ENCODE results near the gene PHF21B.

The PHF21B gene

DNA sequence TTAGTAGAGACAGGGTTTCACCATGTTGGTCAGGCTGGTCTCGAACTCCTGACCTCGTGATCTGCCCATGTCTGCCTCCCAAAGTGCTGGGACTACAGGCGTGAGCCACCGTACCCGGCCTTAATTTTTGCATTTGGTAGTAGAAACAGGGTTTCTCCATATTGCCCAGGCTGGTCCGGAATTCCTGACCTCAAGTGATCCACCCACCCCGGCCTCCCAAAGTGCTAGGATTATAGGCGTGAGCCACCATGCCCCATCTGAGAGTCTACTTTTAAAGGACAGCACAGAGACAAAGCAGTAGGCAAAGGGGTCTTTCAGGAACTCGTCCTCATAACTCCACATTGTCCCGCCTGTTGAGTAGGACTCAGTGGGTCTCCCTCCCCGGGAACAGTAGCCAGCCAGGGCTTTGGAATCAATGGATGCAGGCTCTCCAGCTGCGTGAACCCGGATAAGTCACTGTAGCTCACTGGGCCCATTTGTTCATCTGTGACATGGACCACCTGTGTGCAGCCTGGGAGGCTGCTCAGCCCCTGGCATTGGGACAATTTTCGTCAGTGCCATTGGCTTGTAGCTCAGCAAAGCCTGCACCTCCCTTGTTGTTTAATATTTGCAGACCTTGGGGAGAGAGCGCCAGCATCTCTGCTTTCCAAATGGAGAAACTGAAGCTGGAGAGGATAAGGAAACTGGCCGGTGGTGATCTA, 171.3 kb downstream of the PHF21B start:
- no peak overlapping the region for H3K9ac ChIP-seq (ENCODE audit: low read depth, low read length)
- H3K27me3 ChIP-seq (ENCODE audit: control insufficient read depth, insufficient read depth, low read length), result peaks cover 31% of the 10 kb centered on the region
- H3K4me1 ChIP-seq (ENCODE audit: control insufficient read depth, insufficient read depth, low read length), result no peaks in the 10 kb centered on the region
- no peaks in the 10 kb centered on the region for H3K36me3 ChIP-seq (ENCODE audit: insufficient read depth, low read length)
- H3K4me3 ChIP-seq (ENCODE audit: low read length), result no peak overlapping the region
- H3K9me3 ChIP-seq (replicated peaks; ENCODE audit: low read length), result no peaks in the 10 kb centered on the region
- H3K4me2 ChIP-seq (ENCODE audit: low read length), result no peak overlapping the region

DNA sequence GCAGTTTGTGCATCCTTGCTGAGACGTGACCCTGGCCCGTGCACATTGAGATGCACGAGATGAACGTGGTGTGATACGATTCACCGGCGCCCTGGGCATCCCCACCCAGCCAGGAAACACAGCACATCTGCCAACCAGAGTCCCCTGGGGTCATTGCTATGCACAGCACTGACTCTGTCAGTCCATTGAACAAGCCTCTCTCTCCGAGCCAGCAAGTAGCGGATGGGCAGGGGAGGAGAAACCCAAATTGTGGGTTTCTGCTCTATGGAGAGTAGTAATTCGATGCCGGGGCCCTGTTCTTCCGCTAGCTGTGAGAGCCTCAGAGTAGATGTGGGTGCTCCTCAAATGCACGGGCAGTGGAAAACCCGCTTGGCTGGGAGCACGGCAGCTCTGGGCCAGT, 172.3 kb downstream of the PHF21B start:
- H3K9me3 ChIP-seq (replicated peaks; ENCODE audit: low read length), result no peaks in the 10 kb centered on the region
- no peaks in the 10 kb centered on the region for H3K4me1 ChIP-seq (ENCODE audit: control insufficient read depth, insufficient read depth, low read length)
- no peak overlapping the region for H3K4me2 ChIP-seq (ENCODE audit: low read length)
- no peak overlapping the region for H3K9ac ChIP-seq (ENCODE audit: low read depth, low read length)
- H3K27me3 ChIP-seq (ENCODE audit: control insufficient read depth, insufficient read depth, low read length), result peaks cover 31% of the 10 kb centered on the region
- H3K4me3 ChIP-seq (ENCODE audit: low read length), result no peak overlapping the region
- no peaks in the 10 kb centered on the region for H3K36me3 ChIP-seq (ENCODE audit: insufficient read depth, low read length)

DNA sequence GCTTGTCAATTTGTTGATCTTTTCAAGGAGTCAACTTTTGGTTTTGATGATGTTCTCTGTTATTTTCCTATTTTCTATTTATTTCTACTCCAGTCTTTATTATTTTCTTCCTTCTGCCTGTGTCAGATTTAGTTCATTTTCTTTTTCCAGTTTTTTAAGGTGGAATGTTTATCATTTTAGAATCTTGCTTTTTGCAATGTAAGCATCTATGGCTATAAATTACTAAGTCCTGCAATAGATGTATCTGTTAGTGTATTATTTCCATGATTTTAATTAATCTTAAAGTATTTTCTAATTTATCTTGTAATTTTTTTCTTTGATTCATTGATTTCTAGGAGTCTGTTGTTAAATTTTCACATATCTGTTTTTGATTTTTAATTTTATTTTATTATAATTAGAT, 175.7 kb downstream of the PHF21B start:
- Histone ChIP-seq H3K36me3 (ENCODE audit: insufficient read depth, low read length) (no peaks in the 10 kb centered on the region), H3K4me2 (ENCODE audit: low read length) (no peak overlapping the region), H3K4me1 (ENCODE audit: control insufficient read depth, insufficient read depth, low read length) (no peaks in the 10 kb centered on the region), H3K9ac (ENCODE audit: low read depth, low read length) (no peak overlapping the region), H3K27me3 (ENCODE audit: control insufficient read depth, insufficient read depth, low read length) (peaks cover 13% of the 10 kb centered on the region), H3K9me3 (replicated peaks; ENCODE audit: low read length) (no peaks in the 10 kb centered on the region), H3K4me3 (ENCODE audit: low read length) (no peak overlapping the region)

DNA sequence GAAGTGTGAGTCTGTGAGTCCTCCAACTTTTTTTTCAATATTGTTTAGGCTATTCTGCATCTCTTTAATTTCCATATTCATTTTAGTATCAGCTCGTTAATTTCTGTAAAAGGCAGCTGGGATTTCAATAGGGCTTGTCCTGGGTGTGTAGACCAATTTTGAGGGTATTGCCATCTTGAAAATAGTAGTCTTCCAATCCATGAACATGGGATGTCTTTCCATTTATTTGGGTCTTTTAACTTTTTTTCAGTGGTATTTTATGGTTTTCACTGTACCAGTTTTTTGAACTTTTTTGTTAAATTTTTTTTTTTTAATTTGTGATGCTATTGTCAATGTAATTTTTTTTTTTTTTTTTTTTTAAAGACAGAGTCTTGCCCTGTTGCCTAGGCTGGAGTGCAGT, 177.9 kb downstream of the PHF21B start:
- H3K4me3 ChIP-seq (ENCODE audit: low read length), result no peak overlapping the region
- no peaks in the 10 kb centered on the region for H3K27me3 ChIP-seq (ENCODE audit: control insufficient read depth, insufficient read depth, low read length)
- H3K4me1 ChIP-seq (ENCODE audit: control insufficient read depth, insufficient read depth, low read length), result no peaks in the 10 kb centered on the region
- no peaks in the 10 kb centered on the region for H3K9me3 ChIP-seq (replicated peaks; ENCODE audit: low read length)
- no peaks in the 10 kb centered on the region for H3K36me3 ChIP-seq (ENCODE audit: insufficient read depth, low read length)
- H3K9ac ChIP-seq (ENCODE audit: low read depth, low read length), result no peak overlapping the region
- no peak overlapping the region for H3K4me2 ChIP-seq (ENCODE audit: low read length)

Data from skeletal muscle satellite cell (primary cell).